Muscle of leg (tissue), 11 donors: ENCODE results near the gene IL17A. TPM values are rescaled to one million over a fixed set of nuclear protein-coding genes. Genes with fewer than 3 reads are reported as not detected.
A peak's percentile ranks its signal among the peaks of the same experiment; 100 is the strongest.

ENCODE experiments used
- DNase-seq: peaks from one replicate; pipeline ENCODE4 v3.0.0; 2013
- H3K27ac ChIP-seq: one replicate; pipeline ENCODE4 v1.5.1; 2013; ENCODE audit warnings: mild to moderate bottlenecking, low read length, control low read depth
- H3K27me3 ChIP-seq: one replicate; pipeline ENCODE4 v1.6.1; 2013; ENCODE audit warnings: low read length; ENCODE audit not compliant: control insufficient read depth, insufficient read depth
- H3K36me3 ChIP-seq: one replicate; pipeline ENCODE4 v1.6.1; 2013; ENCODE audit warnings: low read length; ENCODE audit not compliant: control insufficient read depth, insufficient read depth
- H3K4me1 ChIP-seq: one replicate; pipeline ENCODE4 v1.6.1; 2013; ENCODE audit warnings: low read length; ENCODE audit not compliant: control insufficient read depth, insufficient read depth
- H3K4me3 ChIP-seq: one replicate; pipeline ENCODE4 v1.5.1; 2013; ENCODE audit warnings: low read length, control low read depth
- H3K9me3 ChIP-seq: replicated peaks from 2 replicates; pipeline ENCODE4 v1.6.1; 2013; ENCODE audit warnings: low read depth, low read length; ENCODE audit not compliant: control insufficient read depth
- WGBS: methylation state at CpG from one replicate; pipeline ENCODE4 v1.1.5; 2013; ENCODE audit warnings: missing lambda C conversion rate; ENCODE audit not compliant: insufficient coverage; 5-methylcytosine and 5-hydroxymethylcytosine counted together
- polyA plus RNA-seq, 8 donors: library from polyadenylated mRNA; unstranded; fragments of 120-200 nt; gene quantifications; one replicate each; pipeline versions ENCODE4 v1.2.1 to v1.2.3, GENCODE V29; 2013; ENCODE audit warnings: inconsistent platforms in 1 of 8, low replicate concordance in 1 of 8; ENCODE audit not compliant: insufficient read length in 8 of 8, insufficient read depth in 1 of 8
- total RNA-seq: library from RNA; stranded (reverse); fragments of 120-200 nt; gene quantifications from one replicate; pipeline ENCODE4 v1.2.4, GENCODE V29; 2013

The IL17A gene
- total and polyA plus RNA-seq, 9 donors = not detected

- Histone ChIP-seq H3K4me1 (peaks cover 8% of the 10 kb centered on the region), H3K4me3 (no peak overlapping the region), H3K9me3 (no peaks in the 10 kb centered on the region), H3K36me3 (peaks cover 30% of the 10 kb centered on the region), H3K27me3 (no peaks in the 10 kb centered on the region), H3K27ac (no peak overlapping the region)
- no peak for DNase-seq
These were observed 37.1 kb upstream of the IL17A start for GRCh38 chr6:52149076-52149475.

GRCh38 chr6:52149949-52150348, 36.2 kb upstream of the IL17A start:
- no peak overlapping the region for H3K27ac ChIP-seq
- H3K9me3 ChIP-seq = no peaks in the 10 kb centered on the region
- no peak for DNase-seq
- no peaks in the 10 kb centered on the region for H3K27me3 ChIP-seq
- WGBS = no CpG with 5 or more reads among the region's 2 CpGs
- H3K36me3 ChIP-seq = peaks cover 24% of the 10 kb centered on the region
- peaks cover 6% of the 10 kb centered on the region for H3K4me1 ChIP-seq
- no peak overlapping the region for H3K4me3 ChIP-seq

GRCh38 chr6:52152070-52152423, 34.1 kb upstream of the IL17A start:
- Histone ChIP-seq H3K36me3 (peaks cover 10% of the 10 kb centered on the region), H3K27ac (peak overlapping the region; percentile 37), H3K9me3 (no peaks in the 10 kb centered on the region), H3K27me3 (no peaks in the 10 kb centered on the region), H3K4me1 (peaks cover 12% of the 10 kb centered on the region), H3K4me3 (no peak overlapping the region)
- DNase-seq = no peak

DNA sequence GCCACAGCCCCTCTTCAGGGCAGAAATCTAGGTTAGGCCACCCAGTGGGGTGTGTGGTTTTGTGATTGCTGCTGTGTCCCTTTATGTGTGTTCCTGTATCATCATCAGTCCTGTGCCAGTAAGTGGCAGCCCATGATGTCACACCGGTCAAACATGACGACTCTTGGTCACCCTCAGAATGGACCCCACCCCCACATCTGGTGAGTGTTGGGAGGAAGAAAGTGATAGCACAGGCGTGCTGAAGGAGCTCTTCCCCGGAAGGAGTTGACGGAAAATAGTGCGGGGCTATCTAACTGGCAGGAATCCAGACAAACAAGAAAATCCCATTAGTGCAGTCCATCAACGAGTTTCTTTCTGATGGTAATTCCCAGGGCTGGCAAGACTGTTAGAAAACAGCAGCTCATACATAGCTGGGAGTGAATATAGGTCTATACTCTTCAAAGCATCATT, 33.4 kb upstream of the IL17A start:
- H3K9me3 ChIP-seq = no peaks in the 10 kb centered on the region
- no peaks in the 10 kb centered on the region for H3K27me3 ChIP-seq
- WGBS = no CpG with 5 or more reads among the region's 7 CpGs
- H3K4me3 ChIP-seq = no peak overlapping the region
- peak; percentile 46 for DNase-seq
- H3K4me1 ChIP-seq = peaks cover 15% of the 10 kb centered on the region
- peak overlapping the region; percentile 37 for H3K27ac ChIP-seq
- H3K36me3 ChIP-seq = peaks cover 10% of the 10 kb centered on the region

DNA sequence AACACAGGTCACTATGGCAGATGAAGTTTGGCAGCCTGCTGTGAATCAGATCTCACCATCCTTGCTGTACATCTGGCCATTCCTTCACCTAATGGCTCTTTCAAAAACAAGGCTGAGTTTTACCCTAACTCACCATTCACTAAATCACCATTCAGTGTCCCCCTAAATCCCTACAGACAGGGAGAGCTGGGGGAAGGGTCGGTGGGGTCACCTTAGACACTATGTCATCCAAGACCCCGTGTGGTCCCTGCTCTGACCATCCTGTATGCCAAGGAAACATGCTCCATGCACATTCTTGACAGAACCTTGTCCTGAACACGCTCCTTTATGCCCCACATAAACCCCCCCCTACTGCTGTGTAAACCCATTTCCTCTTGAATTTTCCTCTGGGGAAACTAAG, 31.8 kb upstream of the IL17A start:
- Histone ChIP-seq H3K27me3 (no peaks in the 10 kb centered on the region), H3K36me3 (peaks cover 3% of the 10 kb centered on the region), H3K27ac (no peak overlapping the region), H3K9me3 (no peaks in the 10 kb centered on the region), H3K4me3 (no peak overlapping the region), H3K4me1 (peaks cover 15% of the 10 kb centered on the region)
- WGBS = 53% methylated on average over 3 of the region's 3 CpGs
- no peak for DNase-seq

DNA sequence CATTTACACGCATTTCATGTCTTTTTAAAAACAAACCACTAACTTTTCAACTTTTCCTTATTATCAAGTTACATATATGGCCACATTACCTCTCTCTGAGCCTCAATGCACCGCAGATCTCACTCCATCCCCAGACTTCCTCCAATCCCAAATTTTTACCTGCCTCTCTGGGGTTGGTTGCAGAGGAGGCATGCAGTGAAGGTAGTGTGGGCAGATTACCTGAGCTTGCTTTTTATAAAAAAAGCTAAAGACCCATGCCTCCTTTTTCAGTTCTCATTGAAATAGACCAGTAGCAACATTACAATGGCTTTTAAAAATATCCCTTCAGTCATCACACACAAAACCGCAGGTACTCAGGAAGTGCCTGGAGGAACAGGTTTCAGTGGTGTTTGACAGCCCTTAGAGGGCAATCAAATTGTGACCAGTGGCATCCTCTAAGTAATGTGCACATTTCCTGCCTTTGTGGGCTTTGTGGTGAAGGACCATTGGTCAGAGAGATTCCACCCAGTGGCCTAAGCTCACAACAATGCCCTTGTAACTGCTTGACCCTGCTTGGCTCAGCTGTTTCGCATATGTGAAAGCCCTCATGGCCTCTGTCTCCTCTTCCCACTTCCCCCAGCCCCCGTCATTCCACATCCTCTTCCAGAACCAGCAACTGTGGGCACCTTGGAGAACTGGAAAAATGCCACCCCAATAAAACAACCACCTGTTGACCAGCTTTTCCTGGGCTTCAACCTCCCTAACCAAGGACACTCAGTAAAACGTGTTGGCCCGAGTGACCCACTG, 30.2 kb upstream of the IL17A start:
- Histone ChIP-seq H3K27me3 (no peaks in the 10 kb centered on the region), H3K4me1 (peaks cover 15% of the 10 kb centered on the region), H3K36me3 (no peaks in the 10 kb centered on the region), H3K9me3 (no peaks in the 10 kb centered on the region), H3K27ac (peak overlapping the region; percentile 52), H3K4me3 (no peak overlapping the region)
- peak; percentile 57 for DNase-seq
- 53% methylated on average over 5 of the region's 7 CpGs for WGBS

- H3K4me3 ChIP-seq = no peak overlapping the region
- no peaks in the 10 kb centered on the region for H3K9me3 ChIP-seq
- DNase-seq = no peak
- no peaks in the 10 kb centered on the region for H3K27me3 ChIP-seq
- no peak overlapping the region for H3K27ac ChIP-seq
- 81% methylated on average over 4 of the region's 7 CpGs for WGBS
- no peaks in the 10 kb centered on the region for H3K36me3 ChIP-seq
- H3K4me1 ChIP-seq = peaks cover 15% of the 10 kb centered on the region
These were observed 28.8 kb upstream of the IL17A start for GRCh38 chr6:52157301-52157941.

DNA sequence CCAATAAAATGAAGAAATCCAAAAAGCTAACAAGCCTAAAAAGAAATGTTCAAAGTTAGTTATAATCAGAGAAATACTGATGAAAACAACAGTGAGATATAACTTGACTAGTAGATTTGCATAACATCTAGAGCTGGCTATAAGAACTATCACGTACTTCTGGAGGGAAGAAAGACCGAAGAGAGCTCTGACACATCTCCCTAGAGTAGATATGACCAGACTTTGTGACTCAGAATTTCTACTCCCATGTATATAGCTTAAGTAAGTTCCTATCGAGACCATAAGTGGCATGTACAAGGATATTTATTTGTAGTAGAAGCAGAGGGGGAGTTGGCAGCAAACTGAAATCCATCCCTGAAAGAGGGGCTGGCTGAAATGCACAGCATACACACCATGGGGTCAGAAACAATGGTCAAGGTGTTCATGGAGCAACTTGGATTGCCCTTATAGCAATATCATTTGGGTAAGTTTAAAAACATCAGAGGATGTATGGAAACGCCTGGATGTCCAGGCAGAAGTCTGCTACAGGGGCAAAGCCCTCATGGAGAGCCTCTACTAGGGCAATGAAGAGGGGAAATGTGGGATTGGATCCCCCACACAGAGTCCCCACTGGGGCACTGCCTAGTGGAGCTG, 25.6 kb upstream of the IL17A start:
- no peak overlapping the region for H3K4me3 ChIP-seq
- no peaks in the 10 kb centered on the region for H3K9me3 ChIP-seq
- H3K27ac ChIP-seq = no peak overlapping the region
- DNase-seq = no peak
- no peaks in the 10 kb centered on the region for H3K36me3 ChIP-seq
- peaks cover 13% of the 10 kb centered on the region for H3K4me1 ChIP-seq
- WGBS = no CpG with 5 or more reads among the region's 4 CpGs
- H3K27me3 ChIP-seq = no peaks in the 10 kb centered on the region

GRCh38 chr6:52161689-52162438, 24.3 kb upstream of the IL17A start:
- Histone ChIP-seq H3K27me3 (no peaks in the 10 kb centered on the region), H3K27ac (no peak overlapping the region), H3K4me3 (no peak overlapping the region), H3K9me3 (no peaks in the 10 kb centered on the region), H3K36me3 (no peaks in the 10 kb centered on the region), H3K4me1 (peaks cover 3% of the 10 kb centered on the region)
- WGBS = 75% methylated on average over 1 of the region's 3 CpGs
- DNase-seq = no peak
